ENCODE measurements around the gene COL9A3.
A peak's percentile ranks its signal among the peaks of the same experiment; 100 is the strongest.

The COL9A3 gene

DNA sequence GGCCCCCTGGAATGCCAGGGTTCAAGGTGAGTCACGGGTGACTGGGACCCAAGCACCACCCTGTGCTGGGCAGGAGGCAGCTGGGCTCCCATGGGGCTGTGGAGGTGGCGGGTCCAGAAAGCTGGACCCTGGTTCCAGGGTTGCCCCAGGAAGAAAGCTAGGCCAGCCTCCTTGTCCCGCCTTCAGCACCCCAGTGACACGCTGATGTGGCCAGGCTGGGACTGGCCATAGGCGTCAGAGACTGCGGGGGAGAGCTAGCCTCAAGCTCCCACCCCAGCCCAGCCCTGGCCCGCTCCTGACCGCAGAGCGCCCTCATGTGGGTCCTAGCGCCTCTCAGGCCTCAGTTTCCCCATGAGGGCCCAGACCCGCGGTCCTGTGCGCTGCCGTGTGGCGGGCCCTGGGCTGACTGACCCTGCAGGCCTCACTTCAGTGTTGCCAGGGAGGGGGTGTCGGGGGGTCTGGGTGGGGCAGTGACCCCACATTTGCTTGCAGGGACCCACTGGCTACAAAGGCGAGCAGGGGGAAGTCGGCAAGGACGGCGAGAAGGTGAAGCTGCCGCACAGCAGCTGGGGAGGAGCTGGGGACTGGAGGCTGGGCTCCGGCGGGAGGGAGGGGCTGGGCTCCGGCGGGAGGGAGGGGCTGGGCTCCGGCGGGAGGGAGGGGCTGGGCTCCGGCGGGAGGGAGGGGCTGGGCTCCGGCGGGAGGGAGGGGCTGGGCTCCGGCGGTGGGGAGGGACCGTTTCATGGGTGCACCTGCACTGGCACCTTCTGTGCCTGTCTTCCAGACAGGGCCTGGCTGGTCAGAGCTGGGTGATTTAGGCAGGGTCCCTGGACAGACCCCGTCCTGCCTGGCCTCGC, 7.9 kb downstream of the COL9A3 start:
- no peak for DNase-seq

GRCh38 chr20:62825333-62825985, 8.6 kb downstream of the COL9A3 start:
- no peak for DNase-seq

- DNase-seq = no peak
These were observed 9.3 kb downstream of the COL9A3 start for GRCh38 chr20:62825986-62826645.

- DNase-seq = no peak
These were observed 9.9 kb downstream of the COL9A3 start for GRCh38 chr20:62826646-62827310.

DNA sequence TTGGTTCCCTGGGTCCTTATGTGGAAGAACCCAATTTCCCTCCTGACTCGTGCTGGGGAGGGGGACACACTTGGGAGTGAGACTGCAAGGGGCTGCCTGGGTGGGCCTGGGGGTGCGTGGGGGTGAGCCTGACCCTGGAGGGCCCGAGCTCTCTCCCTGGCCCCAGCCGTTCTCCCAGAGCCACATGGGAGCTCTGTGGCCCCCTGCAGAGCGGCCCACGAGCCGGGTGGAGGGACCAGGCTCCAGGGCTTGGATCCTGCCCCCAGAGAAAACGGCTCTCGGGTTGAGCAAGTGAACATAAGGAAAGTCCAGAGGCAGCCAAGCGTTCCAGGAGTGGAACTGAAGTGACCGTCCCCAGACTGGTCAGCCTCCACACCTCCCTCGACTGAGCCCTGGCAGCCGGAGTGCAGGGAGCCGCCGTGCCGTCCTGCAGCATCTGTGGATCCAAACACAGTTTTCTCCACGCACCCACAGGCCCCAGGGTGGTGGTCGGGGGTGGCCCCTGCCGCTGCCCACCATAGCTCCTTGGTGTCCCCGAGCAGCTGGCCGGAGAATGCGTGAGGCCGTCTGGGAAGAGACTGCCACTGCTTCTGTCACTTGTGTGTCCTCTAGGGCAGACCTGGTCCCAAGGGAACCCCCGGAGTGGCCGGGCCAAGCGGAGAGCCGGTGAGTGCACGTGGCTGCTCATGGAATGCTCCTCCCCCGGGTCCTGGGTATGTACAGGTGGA, 10.6 kb downstream of the COL9A3 start:
- DNase-seq = no peak

DNA sequence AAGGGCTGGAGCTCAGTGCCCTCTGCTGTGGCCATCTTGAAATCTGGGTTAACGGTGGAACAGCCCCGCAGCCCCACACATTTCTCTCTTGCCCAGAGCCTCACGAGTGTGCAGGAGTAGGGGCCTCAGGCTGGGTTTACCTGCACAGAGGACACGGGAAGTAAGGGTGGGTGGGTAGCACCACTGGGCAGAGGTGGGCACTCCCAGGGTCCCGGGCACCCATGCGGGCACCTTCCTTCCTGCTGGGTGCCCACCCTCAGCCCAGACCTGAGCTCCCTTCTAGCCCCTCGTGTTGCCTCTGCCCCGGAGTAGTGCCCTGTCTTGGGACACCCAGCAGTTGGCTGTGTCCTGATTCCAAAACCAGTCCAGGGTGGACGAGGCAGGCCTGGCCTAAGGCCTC, 11.2 kb downstream of the COL9A3 start:
- no peak for DNase-seq

DNA sequence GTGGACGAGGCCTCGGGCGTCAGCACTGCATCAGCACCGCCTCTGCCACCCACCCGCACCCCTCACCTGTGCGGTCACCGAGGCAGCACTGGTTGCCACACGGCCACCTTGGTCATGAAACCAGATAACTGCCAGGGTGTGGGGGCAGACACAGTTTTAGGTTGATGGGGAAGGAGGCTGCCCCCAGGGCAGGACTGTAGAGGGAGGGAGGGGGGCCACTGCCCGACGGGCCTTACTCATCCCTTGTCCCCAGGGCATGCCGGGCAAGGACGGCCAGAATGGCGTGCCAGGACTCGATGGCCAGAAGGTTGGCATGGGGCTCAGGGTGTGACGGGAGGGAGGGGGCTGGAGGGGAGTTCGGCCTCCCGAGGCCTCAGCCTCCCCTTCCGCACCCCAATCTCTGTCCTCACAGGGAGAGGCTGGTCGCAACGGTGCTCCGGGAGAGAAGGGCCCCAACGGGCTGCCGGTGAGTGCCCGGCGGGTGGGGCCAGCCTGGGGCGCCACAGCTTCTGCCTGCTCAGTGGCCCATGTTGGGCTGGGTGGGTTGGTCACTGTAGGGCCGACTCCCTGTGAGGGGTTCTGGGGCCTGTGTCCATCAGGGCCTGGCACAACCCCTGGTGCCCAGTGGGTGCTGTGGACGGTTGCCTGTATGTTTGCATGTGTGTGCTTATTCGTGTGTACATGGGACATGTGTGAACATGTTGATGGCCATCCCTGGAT, 11.8 kb downstream of the COL9A3 start:
- no peak for DNase-seq

DNA sequence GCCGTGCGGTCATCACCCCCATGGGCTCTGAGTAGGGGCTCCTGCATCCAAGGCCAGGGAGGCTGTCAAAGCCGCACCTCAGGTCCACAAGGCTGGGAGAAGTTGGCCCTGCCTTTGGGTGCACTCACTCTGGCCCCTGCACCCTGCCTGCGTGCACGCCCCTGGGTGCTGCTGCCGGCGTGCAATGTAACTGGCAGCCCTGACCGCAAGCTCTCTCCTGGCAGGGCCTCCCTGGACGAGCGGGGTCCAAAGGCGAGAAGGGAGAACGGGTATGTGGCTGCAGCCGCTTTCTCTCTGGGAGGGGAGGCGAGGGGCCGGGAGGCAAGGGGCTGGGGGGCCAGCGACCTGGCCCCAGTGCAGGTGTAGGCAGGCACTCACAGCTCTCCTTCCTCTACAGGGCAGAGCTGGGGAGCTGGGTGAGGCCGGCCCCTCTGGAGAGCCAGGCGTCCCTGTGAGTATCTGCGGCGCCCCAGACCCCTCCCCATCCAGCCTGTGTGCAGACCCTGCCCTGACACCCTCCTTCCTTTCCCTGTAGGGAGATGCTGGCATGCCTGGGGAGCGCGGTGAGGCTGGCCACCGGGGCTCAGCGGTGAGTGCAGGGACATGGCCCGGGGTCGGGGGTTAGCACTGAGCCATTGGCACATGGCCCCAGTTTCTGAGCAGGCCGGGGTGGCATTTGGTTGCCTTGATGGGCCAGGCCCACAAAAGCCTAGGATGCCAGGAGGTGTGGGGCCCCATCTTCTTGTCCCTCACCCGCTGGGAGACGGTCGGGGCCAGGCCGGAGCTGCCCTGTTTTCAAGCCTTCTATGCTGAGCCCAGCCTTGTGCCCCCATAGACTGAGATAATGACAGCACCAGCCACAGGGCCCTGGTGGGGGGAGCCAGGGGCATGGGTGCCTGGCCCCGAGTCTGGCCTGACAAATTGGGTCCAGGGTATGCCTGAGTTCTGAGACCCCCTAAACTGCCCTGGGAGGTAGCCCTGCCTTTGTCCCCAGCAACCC, 12.7 kb downstream of the COL9A3 start:
- DNase-seq = no peak

DNA sequence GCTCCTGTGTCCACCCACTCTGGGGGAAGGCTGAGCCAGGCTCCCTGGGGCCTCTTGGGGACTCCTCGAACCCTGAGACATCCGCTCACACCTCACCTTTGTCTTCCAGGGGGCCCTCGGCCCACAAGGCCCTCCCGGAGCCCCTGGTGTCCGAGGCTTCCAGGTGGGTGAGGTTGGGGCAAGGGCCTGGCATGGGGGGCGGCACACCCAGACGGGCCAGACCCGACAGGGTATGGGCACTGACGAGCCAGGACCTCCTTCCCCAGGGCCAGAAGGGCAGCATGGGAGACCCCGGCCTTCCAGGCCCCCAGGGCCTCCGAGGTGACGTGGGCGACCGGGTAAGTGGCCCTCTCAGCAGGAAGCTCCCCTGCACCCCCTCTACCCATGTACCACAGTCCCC, 13.4 kb downstream of the COL9A3 start:
- no peak for DNase-seq

DNA sequence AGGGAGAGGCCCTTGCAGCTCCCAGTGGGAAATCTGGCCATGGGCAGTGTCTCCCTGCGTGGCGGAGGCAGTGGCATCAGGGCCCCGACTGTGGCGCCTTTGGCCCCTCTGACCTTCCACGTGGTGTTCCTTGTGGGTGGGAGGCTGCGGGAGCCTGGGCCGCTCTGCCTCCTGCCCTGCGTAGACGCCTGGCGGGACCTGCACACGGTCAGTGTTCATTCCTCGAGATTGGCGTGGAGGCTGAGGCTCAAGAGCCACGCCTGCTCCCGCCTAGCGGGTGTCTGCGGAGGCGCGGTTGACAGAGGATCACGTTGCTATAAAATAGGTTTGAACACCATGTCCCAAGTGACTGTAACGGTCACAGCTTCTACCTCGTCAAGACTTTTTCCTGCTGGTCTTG, 14.0 kb downstream of the COL9A3 start:
- no peak for DNase-seq

- no peak for DNase-seq
These were observed 14.5 kb downstream of the COL9A3 start for GRCh38 chr20:62831361-62831788.

DNA sequence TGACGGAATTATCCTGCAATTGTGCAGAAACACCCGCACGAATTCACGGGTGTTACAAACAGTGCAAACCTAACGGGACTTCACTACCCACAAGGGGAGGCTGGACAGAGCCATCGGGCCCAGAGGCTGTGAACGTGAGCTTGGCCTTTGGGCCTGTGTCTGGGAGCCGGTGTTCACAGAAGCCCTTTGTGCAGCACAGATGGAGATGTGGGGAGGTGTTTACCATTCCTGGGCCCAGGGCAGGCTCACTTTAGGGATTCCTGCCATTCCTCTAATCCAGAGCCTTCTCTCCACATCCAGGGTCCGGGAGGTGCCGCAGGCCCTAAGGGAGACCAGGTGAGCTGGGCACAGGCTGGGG, 15.0 kb downstream of the COL9A3 start:
- DNase-seq = no peak

- peak; percentile 52 for DNase-seq
These were observed 15.5 kb downstream of the COL9A3 start for GRCh38 chr20:62832212-62832922.

DNA sequence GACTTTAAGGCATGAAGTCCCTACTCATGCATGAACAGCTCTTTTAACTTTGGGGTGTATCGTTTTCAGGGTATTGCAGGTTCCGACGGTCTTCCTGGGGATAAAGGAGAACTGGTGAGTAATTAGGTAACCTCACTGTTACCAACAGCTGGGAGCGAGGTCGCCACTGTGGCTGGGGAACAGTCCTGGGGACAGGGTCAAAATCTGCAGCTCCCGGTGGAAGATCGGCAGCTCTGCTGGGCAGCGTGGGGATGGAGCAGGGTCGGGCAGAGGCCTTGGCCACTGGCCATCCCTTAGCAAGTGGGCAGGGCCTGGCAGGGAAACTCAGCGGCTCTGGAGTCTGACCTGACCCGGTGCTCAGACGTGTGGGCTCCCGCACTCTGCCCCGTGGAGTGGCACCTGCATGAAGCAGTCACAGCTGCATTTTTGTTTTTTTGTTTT, 16.1 kb downstream of the COL9A3 start:
- DNase-seq = no peak

DNA sequence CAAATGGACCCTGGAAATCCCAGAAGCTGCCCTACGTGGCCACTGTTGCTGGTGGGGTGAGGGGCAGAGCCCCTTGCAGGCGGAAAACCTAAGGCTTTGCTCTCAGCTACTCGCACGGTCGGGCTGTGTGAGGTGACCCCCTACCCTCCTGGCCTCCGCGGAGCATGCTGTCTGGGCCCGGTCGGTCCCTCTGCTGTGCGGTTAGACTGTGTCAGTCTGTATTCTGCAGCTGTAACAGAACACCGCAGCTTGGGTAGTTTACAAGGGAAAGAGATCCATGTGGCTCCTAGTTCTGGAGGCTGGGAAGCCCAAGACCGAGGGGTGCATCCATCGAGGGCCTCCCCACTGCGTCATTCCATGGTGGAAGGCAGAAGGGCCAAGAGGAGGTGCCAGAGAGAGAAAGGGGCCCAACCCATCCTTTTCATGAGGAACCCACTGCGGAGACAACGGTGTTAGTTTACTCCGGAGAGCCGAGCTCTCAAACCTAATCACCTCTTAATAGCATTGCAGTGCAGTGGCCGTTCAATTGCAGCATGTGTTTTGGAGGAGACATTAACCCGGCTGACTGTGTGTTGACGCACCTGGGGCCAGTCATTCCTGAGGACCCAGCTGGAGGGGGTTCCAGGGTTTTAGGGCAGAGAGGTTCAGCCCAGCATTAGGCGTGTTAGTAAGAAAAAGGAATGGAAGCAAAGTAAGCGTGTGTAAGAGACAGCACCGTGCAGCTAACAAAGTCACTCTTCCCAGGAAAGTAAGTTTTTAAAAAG, 18.3 kb downstream of the COL9A3 start:
- DNase-seq = no peak

DNA sequence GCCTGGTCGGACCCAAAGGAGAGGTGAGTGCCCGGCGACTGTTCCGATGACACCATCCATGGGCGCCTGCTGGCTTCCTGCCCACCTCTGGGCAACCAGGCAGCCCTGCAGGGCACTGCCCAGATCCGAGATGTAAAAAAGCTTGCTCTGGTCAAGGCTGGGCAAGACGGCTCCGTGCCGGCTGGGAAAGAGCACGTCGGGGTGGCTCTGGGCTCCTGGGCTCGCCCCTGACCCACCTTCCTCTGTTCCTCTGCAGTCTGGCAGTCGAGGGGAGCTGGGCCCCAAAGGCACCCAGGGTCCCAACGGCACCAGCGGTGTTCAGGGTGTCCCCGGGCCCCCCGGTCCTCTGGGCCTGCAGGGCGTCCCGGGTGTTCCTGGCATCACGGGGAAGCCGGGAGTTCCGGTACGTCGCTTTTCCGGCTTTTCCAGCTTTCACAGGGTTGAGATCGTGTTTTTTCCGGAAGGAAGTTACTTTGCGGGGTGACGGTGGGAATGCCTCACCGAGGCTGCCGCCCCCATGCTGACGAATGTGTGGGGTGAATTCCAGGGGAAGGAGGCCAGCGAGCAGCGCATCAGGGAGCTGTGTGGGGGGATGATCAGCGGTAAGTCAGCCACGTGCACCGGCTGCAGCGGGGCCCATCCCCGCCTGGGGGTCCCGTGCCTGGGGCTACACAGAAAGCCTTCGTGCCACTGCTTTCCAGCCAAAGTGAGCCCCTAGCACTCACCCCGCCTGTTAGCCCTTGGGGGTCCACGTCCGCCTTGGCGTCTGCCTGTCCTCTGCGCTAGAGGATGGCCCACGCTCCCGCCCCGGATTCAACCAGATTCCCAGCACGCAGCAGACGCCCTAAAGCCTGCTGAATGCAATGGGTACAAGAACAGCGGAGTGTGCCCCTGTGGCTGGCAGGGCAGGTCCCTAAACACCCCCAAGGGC, 19.3 kb downstream of the COL9A3 start:
- no peak for DNase-seq

DNA sequence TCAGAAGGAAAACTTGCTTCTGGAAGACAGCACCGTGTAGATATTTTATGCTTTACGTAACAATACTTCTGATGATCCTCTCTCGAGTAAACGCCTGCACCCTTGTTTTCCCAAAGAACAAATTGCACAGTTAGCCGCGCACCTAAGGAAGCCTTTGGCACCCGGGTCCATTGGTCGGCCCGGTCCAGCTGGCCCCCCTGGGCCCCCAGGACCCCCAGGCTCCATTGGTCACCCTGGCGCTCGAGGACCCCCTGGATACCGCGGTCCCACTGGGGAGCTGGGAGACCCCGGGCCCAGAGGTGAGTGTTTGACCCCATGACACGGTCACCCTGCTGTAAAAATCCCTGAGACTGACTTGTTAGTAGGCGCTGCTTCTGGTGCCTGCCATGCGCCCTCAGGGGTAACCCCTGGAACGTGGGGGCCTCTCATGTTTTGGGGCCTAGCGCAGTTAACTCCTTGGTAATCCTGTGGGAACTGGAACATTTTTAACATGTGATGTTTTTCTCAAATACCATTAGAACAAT, 20.2 kb downstream of the COL9A3 start:
- DNase-seq = no peak

DNA sequence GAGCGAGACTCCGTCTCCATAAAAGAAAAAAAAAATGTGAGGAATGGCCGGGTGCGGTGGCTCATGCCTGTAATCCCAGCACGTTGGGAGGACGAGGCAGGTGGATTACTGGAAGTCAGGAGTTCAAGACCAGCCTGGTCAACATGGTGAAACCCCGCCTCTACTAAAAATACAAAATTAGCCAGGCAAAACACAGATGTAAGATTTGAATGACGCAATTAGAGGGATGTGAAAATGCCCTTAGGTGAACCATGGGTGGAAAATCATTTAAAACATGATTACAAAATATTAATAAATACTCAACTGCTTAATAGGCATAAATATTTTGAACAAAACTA, 20.9 kb downstream of the COL9A3 start:
- no peak for DNase-seq
